Gastroesophageal sphincter (tissue), 3 donors: ENCODE results near the gene RUSC1.
"Not testable (repeated sequence)": the region's sequence is repeated elsewhere in the genome, so short reads cannot be mapped to it uniquely, and the experiment has no call there.

Source experiments
- EP300 ChIP-seq: sonication (generic); formaldehyde crosslinking; IDR thresholded peaks from one replicate; pipeline ENCODE4 v1.6.1; 2017; ENCODE audit warnings: antibody characterized with exemption, mild to moderate bottlenecking
- POLR2A ChIP-seq, 2 donors: fragments of 450-650 bp; IDR thresholded peaks; one replicate each; pipeline ENCODE4 v1.6.1; 2017; ENCODE audit warnings: antibody characterized with exemption in 2 of 2, mild to moderate bottlenecking in 2 of 2, moderate library complexity in 1 of 2
- POLR2AphosphoS5 ChIP-seq: sonication (generic); formaldehyde crosslinking; IDR thresholded peaks from one replicate; pipeline ENCODE4 v1.6.1; 2017; ENCODE audit warnings: antibody characterized with exemption
- TF ChIP-seq, protein P1 (sequence below), 4 experiments: fragments of 200-600 bp in 2 of 4; fragments of 450-650 bp in 2 of 4; sonication (generic) in 1 of 4; IDR thresholded peaks; one replicate each; pipeline ENCODE4 v1.5.1; 2017 to 2019; ENCODE audit warnings: antibody characterized with exemption in 4 of 4, mild to moderate bottlenecking in 2 of 4, moderate library complexity in 2 of 4

DNA sequence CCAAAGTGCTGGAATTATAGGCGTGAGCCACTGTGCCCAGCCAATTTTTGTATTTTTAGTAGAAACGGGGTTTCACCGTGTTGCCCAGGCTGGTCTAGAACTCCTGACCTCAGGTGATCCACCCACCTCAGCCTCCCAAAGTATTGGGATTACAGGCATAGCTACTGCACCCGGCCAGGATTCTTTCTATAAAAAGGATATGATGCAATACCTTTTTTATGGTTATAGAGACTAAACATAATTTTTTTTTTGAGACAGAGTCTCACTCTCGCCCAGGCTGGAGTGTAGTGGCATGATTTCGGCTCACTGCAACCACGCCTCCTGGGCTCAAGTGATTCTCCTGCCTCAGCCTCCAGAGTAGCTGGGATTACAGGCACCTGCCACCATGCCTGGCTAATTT is 8.2 kb downstream of the RUSC1 start:
- TF ChIP-seq, protein P1, sequence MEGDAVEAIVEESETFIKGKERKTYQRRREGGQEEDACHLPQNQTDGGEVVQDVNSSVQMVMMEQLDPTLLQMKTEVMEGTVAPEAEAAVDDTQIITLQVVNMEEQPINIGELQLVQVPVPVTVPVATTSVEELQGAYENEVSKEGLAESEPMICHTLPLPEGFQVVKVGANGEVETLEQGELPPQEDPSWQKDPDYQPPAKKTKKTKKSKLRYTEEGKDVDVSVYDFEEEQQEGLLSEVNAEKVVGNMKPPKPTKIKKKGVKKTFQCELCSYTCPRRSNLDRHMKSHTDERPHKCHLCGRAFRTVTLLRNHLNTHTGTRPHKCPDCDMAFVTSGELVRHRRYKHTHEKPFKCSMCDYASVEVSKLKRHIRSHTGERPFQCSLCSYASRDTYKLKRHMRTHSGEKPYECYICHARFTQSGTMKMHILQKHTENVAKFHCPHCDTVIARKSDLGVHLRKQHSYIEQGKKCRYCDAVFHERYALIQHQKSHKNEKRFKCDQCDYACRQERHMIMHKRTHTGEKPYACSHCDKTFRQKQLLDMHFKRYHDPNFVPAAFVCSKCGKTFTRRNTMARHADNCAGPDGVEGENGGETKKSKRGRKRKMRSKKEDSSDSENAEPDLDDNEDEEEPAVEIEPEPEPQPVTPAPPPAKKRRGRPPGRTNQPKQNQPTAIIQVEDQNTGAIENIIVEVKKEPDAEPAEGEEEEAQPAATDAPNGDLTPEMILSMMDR (IDR thresholded peaks at IDR 0.05) = not testable (repeated sequence)
- not testable (repeated sequence) for TF ChIP-seq POLR2AphosphoS5; EP300; POLR2A (IDR thresholded peaks at IDR 0.05)
